SU-DHL-6 (cell line): ENCODE results near the gene PRKCA.

Experiments used
- CTCF ChIP-seq: fragments of 200-600 bp; sonication (generic); IDR thresholded peaks from one replicate; pipeline ENCODE4 v1.5.1; 2017; ENCODE audit warnings: antibody characterized with exemption, mild to moderate bottlenecking, low read length, moderate library complexity; ENCODE audit not compliant: insufficient read depth, poor library complexity, severe bottlenecking
- EZH2phosphoT487 ChIP-seq: fragments of 200-600 bp; sonication (generic), shearing (Covaris generic); conservative IDR thresholded peaks from 2 replicates; pipeline ENCODE4 v1.6.1; 2018; ENCODE audit warnings: mild to moderate bottlenecking, antibody characterized with exemption, low read length, moderate library complexity, mixed read lengths

- no peak for TF ChIP-seq CTCF
- TF ChIP-seq EZH2phosphoT487: no peak
Measured at GRCh38 chr17:66462010-66462409, 159.6 kb downstream of the PRKCA start.
